Measurements from ENCODE around the gene IGDCC3.

IGDCC3 gene

DNA sequence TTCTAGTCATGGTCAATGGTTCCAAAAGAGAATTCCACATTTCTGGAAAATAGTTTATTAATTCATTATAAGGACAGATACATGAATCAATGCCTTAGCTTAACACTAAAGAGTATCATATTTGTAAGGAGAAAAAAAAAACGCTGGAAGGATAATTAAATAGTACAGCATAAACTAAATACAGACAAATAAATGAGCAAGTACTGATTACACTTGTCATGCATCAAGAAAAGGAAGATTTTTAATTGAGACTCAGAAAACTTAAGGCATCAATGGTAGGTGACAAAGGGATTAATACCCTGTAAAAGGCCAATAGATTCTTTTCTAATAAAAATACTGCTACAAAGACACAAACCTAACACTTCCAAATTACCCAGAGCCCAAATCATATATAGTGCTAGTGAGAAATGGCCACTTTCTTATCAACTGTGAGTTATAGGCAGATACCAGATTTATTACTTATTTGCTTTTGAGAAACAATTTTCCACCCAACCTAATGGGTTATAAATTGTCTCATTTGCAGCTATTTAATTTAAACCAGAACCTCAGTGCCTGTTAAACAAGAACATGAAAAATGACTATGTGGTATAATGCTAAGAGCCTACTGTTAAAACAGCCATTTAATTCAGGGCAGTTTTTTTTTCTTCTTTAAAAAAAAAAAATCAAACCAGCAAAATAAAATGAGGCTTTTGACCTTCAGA is 3.8 kb upstream of the IGDCC3 start:
- Histone ChIP-seq H3K9me3 (ENCODE audit: insufficient read depth, low read depth, low read length) (no peaks in the 10 kb centered on the region), H2BK5ac (ENCODE audit: low read depth, low read length, poor library complexity) (no peak overlapping the region), H4K8ac (ENCODE audit: low read depth, low read length) (no peak overlapping the region), H2BK12ac (ENCODE audit: low read length) (no peak overlapping the region), H3K4me1 (ENCODE audit: control insufficient read depth in 1 of 2, insufficient read depth in 2 of 2, low read length in 2 of 2) (peaks cover 19 to 28% of the 10 kb centered on the region in 2 experiments), H3K4me2 (ENCODE audit: low read length) (no peak overlapping the region), H4K91ac (ENCODE audit: low read depth, low read length) (no peak overlapping the region), H3K23ac (ENCODE audit: low read length) (no peak overlapping the region), H2BK120ac (ENCODE audit: insufficient read depth, low read length, poor library complexity) (no peak overlapping the region), H3K79me2 (ENCODE audit: control insufficient read depth, insufficient read depth, low read length, poor library complexity) (peaks cover 18% of the 10 kb centered on the region), H4K12ac (ENCODE audit: low read depth, low read length) (no peak overlapping the region), H3K4me3 (ENCODE audit: low read depth, low read length) (no peak overlapping the region), H3K18ac (ENCODE audit: low read length) (no peak overlapping the region), H2AK5ac (ENCODE audit: low read length) (no peak overlapping the region), H3K27ac (ENCODE audit: low read depth, low read length) (no peak overlapping the region), H3K4ac (ENCODE audit: low read depth, low read length) (no peak overlapping the region), H3K14ac (ENCODE audit: low read length) (no peak overlapping the region), H3K27me3 (ENCODE audit: insufficient read depth, low read length) (no peaks in the 10 kb centered on the region), H3K79me1 (ENCODE audit: low read length) (peaks cover 30% of the 10 kb centered on the region), H2AFZ (ENCODE audit: insufficient read depth, low read length, poor library complexity) (no peak overlapping the region), H3K9ac (ENCODE audit: low read length) (no peak overlapping the region), H3K36me3 (ENCODE audit: control insufficient read depth in 1 of 2, insufficient read depth in 2 of 2, low read length in 2 of 2) (no peaks in the 10 kb centered on the region)
- no CpG with 5 or more reads among the region's 1 CpG for WGBS (ENCODE audit: extremely low coverage, insufficient coverage, insufficient read length)
- DNase-seq, result no peak

DNA sequence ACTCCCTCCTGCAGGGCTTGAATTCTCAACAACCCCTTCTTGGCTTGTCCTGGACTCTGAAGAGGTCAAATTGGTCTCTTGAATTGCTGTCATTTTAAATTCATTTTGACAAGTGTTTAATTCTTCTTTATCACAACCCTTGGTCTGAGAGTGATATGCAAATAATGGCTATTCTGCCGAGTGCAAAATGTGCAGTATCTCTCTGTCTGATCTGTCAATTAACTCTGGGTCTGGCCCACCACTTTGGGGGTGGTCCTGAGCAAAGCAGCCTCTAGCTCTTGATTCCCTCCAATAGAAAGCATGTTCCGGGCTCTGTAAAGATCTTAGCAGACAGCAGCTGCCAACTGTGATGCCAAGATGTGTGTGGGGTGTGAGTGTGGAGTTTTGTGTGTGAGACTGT is 2.2 kb upstream of the IGDCC3 start:
- no peak for DNase-seq
- Histone ChIP-seq H3K27ac (ENCODE audit: low read depth, low read length) (no peak overlapping the region), H3K79me1 (ENCODE audit: low read length) (peaks cover 30% of the 10 kb centered on the region), H4K12ac (ENCODE audit: low read depth, low read length) (no peak overlapping the region), H2BK12ac (ENCODE audit: low read length) (peak overlapping the region; percentile 11), H2BK5ac (ENCODE audit: low read depth, low read length, poor library complexity) (no peak overlapping the region), H3K14ac (ENCODE audit: low read length) (no peak overlapping the region), H4K91ac (ENCODE audit: low read depth, low read length) (no peak overlapping the region), H4K8ac (ENCODE audit: low read depth, low read length) (no peak overlapping the region), H3K4ac (ENCODE audit: low read depth, low read length) (no peak overlapping the region), H3K79me2 (ENCODE audit: control insufficient read depth, insufficient read depth, low read length, poor library complexity) (peaks cover 20% of the 10 kb centered on the region), H3K18ac (ENCODE audit: low read length) (no peak overlapping the region), H2AK5ac (ENCODE audit: low read length) (no peak overlapping the region), H3K36me3 (ENCODE audit: control insufficient read depth in 1 of 2, insufficient read depth in 2 of 2, low read length in 2 of 2) (peaks cover 3 to 4% of the 10 kb centered on the region in 2 experiments), H3K4me2 (ENCODE audit: low read length) (no peak overlapping the region), H3K23ac (ENCODE audit: low read length) (no peak overlapping the region), H2BK120ac (ENCODE audit: insufficient read depth, low read length, poor library complexity) (no peak overlapping the region), H3K9me3 (ENCODE audit: insufficient read depth, low read depth, low read length) (no peaks in the 10 kb centered on the region), H3K4me1 (ENCODE audit: control insufficient read depth in 1 of 2, insufficient read depth in 2 of 2, low read length in 2 of 2) (peaks cover 24 to 32% of the 10 kb centered on the region in 2 experiments), H3K27me3 (ENCODE audit: insufficient read depth, low read length) (no peaks in the 10 kb centered on the region), H3K4me3 (ENCODE audit: low read depth, low read length) (no peak overlapping the region), H2AFZ (ENCODE audit: insufficient read depth, low read length, poor library complexity) (no peak overlapping the region), H3K9ac (ENCODE audit: low read length) (no peak overlapping the region)
- WGBS (ENCODE audit: extremely low coverage, insufficient coverage, insufficient read length), result no CpG with 5 or more reads among the region's 2 CpGs

DNA sequence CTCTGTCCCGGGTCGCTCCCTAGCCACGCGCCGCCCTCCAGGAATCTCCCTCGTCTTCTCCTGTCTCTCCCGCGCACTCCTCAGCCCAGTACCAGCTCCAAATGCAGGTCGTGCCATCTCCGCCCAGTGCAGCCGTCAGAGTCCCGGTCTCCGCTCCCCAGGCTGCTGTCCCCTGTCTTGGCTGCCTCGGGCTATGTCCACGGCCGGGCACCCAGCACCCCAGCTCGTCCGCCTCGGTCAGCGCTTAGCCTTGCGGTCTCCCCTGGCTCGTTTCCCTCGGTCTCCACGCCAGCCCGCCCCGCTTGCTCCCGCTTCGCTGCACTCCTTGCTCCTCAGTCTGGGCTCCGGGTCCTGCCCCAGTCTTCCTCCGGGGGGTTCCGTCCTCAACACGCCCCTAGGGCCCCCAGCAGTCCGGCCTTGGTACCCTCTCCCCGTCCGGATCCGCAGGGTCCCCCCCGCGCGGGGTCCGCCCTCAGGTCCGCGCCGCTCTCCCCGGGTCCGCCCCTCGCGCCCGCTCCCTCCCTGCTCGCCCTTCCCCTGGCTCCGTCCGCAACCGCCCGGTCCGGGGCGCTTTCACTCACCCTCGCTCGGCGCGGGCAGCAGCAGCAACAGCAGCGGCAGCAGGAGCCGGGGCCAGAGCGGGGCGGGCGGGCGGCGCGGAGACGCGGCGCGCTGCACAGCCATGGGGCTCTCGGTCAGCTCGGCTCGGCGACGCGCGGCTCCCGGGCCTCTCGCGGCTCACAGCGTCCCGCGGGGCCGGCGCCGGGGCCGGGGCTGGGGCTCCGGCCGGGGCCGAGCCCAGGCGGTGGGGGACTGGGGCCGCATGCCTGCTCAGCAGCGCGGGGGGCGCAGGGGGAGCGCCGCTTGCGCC is 462 bp downstream of the IGDCC3 start:
- peak overlapping the region; percentile 58 for H2BK12ac ChIP-seq (ENCODE audit: low read length)
- H2BK120ac ChIP-seq (ENCODE audit: insufficient read depth, low read length, poor library complexity), result peak overlapping the region; percentile 90
- peaks cover 21% of the 10 kb centered on the region for H3K79me2 ChIP-seq (ENCODE audit: control insufficient read depth, insufficient read depth, low read length, poor library complexity)
- peak overlapping the region; percentile 97 for H4K91ac ChIP-seq (ENCODE audit: low read depth, low read length)
- no peaks in the 10 kb centered on the region for H3K27me3 ChIP-seq (ENCODE audit: insufficient read depth, low read length)
- H2AFZ ChIP-seq (ENCODE audit: insufficient read depth, low read length, poor library complexity), result peak overlapping the region; percentile 85
- DNase-seq, result peak in 1 of 2 donors; percentile 31
- peak overlapping the region; percentile 95 for H2BK5ac ChIP-seq (ENCODE audit: low read depth, low read length, poor library complexity)
- peak overlapping the region; percentile 83 for H4K8ac ChIP-seq (ENCODE audit: low read depth, low read length)
- peak overlapping the region; percentile 94 for H3K14ac ChIP-seq (ENCODE audit: low read length)
- H3K9ac ChIP-seq (ENCODE audit: low read length), result peak overlapping the region; percentile 67
- H3K4me3 ChIP-seq (ENCODE audit: low read depth, low read length), result peak overlapping the region; percentile 98
- H3K9me3 ChIP-seq (ENCODE audit: insufficient read depth, low read depth, low read length), result no peaks in the 10 kb centered on the region
- H3K18ac ChIP-seq (ENCODE audit: low read length), result peak overlapping the region; percentile 98
- peak overlapping the region; percentile 17 for H3K23ac ChIP-seq (ENCODE audit: low read length)
- H3K79me1 ChIP-seq (ENCODE audit: low read length), result peaks cover 23% of the 10 kb centered on the region
- H4K12ac ChIP-seq (ENCODE audit: low read depth, low read length), result peak overlapping the region; percentile 63
- H3K36me3 ChIP-seq (ENCODE audit: control insufficient read depth in 1 of 2, insufficient read depth in 2 of 2, low read length in 2 of 2), result peaks cover 23 to 27% of the 10 kb centered on the region in 2 experiments
- H2AK5ac ChIP-seq (ENCODE audit: low read length), result peak overlapping the region; percentile 74
- peaks cover 13 to 15% of the 10 kb centered on the region in 2 experiments for H3K4me1 ChIP-seq (ENCODE audit: control insufficient read depth in 1 of 2, insufficient read depth in 2 of 2, low read length in 2 of 2)
- WGBS (ENCODE audit: extremely low coverage, insufficient coverage, insufficient read length), result no CpG with 5 or more reads among the region's 99 CpGs
- H3K4me2 ChIP-seq (ENCODE audit: low read length), result peak overlapping the region; percentile 61
- peak overlapping the region; percentile 93 for H3K27ac ChIP-seq (ENCODE audit: low read depth, low read length)
- H3K4ac ChIP-seq (ENCODE audit: low read depth, low read length), result peak overlapping the region; percentile 96

DNA sequence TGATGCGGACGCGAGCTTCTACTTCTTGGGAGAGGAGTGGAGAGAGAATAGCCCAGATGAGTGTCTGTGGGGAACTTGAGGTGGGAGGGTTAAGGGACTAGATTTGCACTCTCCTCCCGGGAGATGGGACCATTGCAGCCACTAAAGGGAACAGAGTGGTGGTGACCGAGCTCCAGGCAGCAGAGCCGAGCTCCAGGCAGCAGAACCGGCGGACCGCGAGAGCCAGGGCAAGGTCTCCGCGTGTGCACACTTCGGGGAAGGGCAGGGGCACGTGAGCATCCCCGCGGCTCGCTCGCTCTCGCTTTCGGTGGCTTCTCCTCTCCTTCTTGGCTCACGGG is 1.1 kb downstream of the IGDCC3 start:
- peaks cover 21% of the 10 kb centered on the region for H3K79me2 ChIP-seq (ENCODE audit: control insufficient read depth, insufficient read depth, low read length, poor library complexity)
- no peaks in the 10 kb centered on the region for H3K27me3 ChIP-seq (ENCODE audit: insufficient read depth, low read length)
- H3K14ac ChIP-seq (ENCODE audit: low read length), result peak overlapping the region; percentile 94
- H2BK5ac ChIP-seq (ENCODE audit: low read depth, low read length, poor library complexity), result peak overlapping the region; percentile 95
- peak overlapping the region; percentile 61 for H3K4me2 ChIP-seq (ENCODE audit: low read length)
- DNase-seq, result no peak
- peak overlapping the region; percentile 83 for H4K8ac ChIP-seq (ENCODE audit: low read depth, low read length)
- H3K36me3 ChIP-seq (ENCODE audit: control insufficient read depth in 1 of 2, insufficient read depth in 2 of 2, low read length in 2 of 2), result peaks cover 29 to 32% of the 10 kb centered on the region in 2 experiments
- no peaks in the 10 kb centered on the region for H3K9me3 ChIP-seq (ENCODE audit: insufficient read depth, low read depth, low read length)
- H2BK12ac ChIP-seq (ENCODE audit: low read length), result peak overlapping the region; percentile 58
- no peak overlapping the region for H3K23ac ChIP-seq (ENCODE audit: low read length)
- peaks cover 14 to 15% of the 10 kb centered on the region in 2 experiments for H3K4me1 ChIP-seq (ENCODE audit: control insufficient read depth in 1 of 2, insufficient read depth in 2 of 2, low read length in 2 of 2)
- H3K4ac ChIP-seq (ENCODE audit: low read depth, low read length), result peak overlapping the region; percentile 96
- H4K12ac ChIP-seq (ENCODE audit: low read depth, low read length), result no peak overlapping the region
- H3K27ac ChIP-seq (ENCODE audit: low read depth, low read length), result peak overlapping the region; percentile 93
- H2AFZ ChIP-seq (ENCODE audit: insufficient read depth, low read length, poor library complexity), result peak overlapping the region; percentile 46
- H3K18ac ChIP-seq (ENCODE audit: low read length), result peak overlapping the region; percentile 98
- WGBS (ENCODE audit: extremely low coverage, insufficient coverage, insufficient read length), result no CpG with 5 or more reads among the region's 21 CpGs
- H2AK5ac ChIP-seq (ENCODE audit: low read length), result peak overlapping the region; percentile 67
- H3K9ac ChIP-seq (ENCODE audit: low read length), result peak overlapping the region; percentile 67
- H3K79me1 ChIP-seq (ENCODE audit: low read length), result peaks cover 23% of the 10 kb centered on the region
- H3K4me3 ChIP-seq (ENCODE audit: low read depth, low read length), result peak overlapping the region; percentile 98
- peak overlapping the region; percentile 90 for H2BK120ac ChIP-seq (ENCODE audit: insufficient read depth, low read length, poor library complexity)
- peak overlapping the region; percentile 97 for H4K91ac ChIP-seq (ENCODE audit: low read depth, low read length)

Measured in trophoblast cell (in vitro differentiated cells and primary cell).